Esophagus squamous epithelium (tissue), 4 donors: ENCODE results near the gene KCNK3.

Experiments
- CTCF ChIP-seq, 6 experiments: fragments of 450-650 bp in 4 of 6; fragments of 200-600 bp in 2 of 6; sonication (generic) in 2 of 6; IDR thresholded peaks; one replicate each; pipeline ENCODE4 v1.5.1; 2016 to 2019; ENCODE audit warnings: antibody characterized with exemption in 6 of 6, mild to moderate bottlenecking in 4 of 6, moderate library complexity in 4 of 6
- POLR2A ChIP-seq, 4 donors: fragments of 450-650 bp; IDR thresholded peaks; one replicate each; pipeline ENCODE4 v1.6.1; 2017; ENCODE audit warnings: antibody characterized with exemption in 4 of 4, mild to moderate bottlenecking in 4 of 4, moderate library complexity in 3 of 4

GRCh38 chr2:26746934-26747333 is 54.4 kb downstream of the KCNK3 start:
- TF ChIP-seq POLR2A (IDR thresholded peaks at IDR 0.05) (no peak), CTCF (IDR thresholded peaks at IDR 0.05) (no peak)
